GM18907 (cell line): ENCODE measurements around the gene ZBTB40.

Source experiments
- ATAC-seq: cut with Tn5 transposase; IDR thresholded peaks from one replicate; pipeline ENCODE4 v1.9.1; 2021; ENCODE audit warnings: mild to moderate bottlenecking, moderate library complexity; ENCODE audit not compliant: unreplicated experiment

ZBTB40 gene

GRCh38 chr1:22552021-22552420, 100.4 kb downstream of the ZBTB40 start:
- no peak for ATAC-seq

- ATAC-seq = no peak
Measured at GRCh38 chr1:22553104-22553880, 101.6 kb downstream of the ZBTB40 start.

GRCh38 chr1:22553991-22554522, 102.4 kb downstream of the ZBTB40 start:
- ATAC-seq = no peak

- ATAC-seq = no peak
Measured at GRCh38 chr1:22555371-22555656, 103.7 kb downstream of the ZBTB40 start.

GRCh38 chr1:22556391-22557104, 104.9 kb downstream of the ZBTB40 start:
- ATAC-seq = no peak

GRCh38 chr1:22557341-22557950, 105.8 kb downstream of the ZBTB40 start:
- ATAC-seq = no peak

- ATAC-seq = no peak
Measured at GRCh38 chr1:22562584-22563583, 111.2 kb downstream of the ZBTB40 start, which contains the start of gene EPHA8. TSS of gene EPHA8 (plus strand) at chr1:22563489. CDS start at chr1:22563636, 147 bp downstream.

GRCh38 chr1:22563671-22564602, 112.3 kb downstream of the ZBTB40 start:
- no peak for ATAC-seq

- no peak for ATAC-seq
Measured at GRCh38 chr1:22566161-22566560, 114.5 kb downstream of the ZBTB40 start.

GRCh38 chr1:22567197-22567596, 115.5 kb downstream of the ZBTB40 start:
- no peak for ATAC-seq

- ATAC-seq = no peak
Measured at GRCh38 chr1:22567994-22568393, 116.3 kb downstream of the ZBTB40 start.

GRCh38 chr1:22569269-22569668, 117.6 kb downstream of the ZBTB40 start:
- ATAC-seq = no peak

- ATAC-seq = no peak
Measured at GRCh38 chr1:22570140-22570909, 118.7 kb downstream of the ZBTB40 start.

GRCh38 chr1:22572818-22573217, 121.2 kb downstream of the ZBTB40 start:
- ATAC-seq = no peak

GRCh38 chr1:22573237-22573636, 121.6 kb downstream of the ZBTB40 start:
- ATAC-seq = no peak

- ATAC-seq = no peak
Measured at GRCh38 chr1:22575532-22576149, 124.0 kb downstream of the ZBTB40 start.

- no peak for ATAC-seq
Measured at GRCh38 chr1:22576150-22576544, 124.5 kb downstream of the ZBTB40 start.

- no peak for ATAC-seq
Measured at GRCh38 chr1:22576617-22577016, 125.0 kb downstream of the ZBTB40 start.
